ENCODE results near the gene RPTOR.

GRCh38 chr17:80855196-80855947 is 310.7 kb downstream of the RPTOR start:
- TF ChIP-seq CTCF (IDR thresholded peaks at IDR 0.05; ENCODE audit: insufficient read depth, low read depth, low read length) (no peak), EZH2 (IDR thresholded peaks at IDR 0.05; ENCODE audit: insufficient read depth, low read length) (no peak)
